HEK293 (cell line): ENCODE measurements around the gene HOXD12.

Source experiments
- SP2 ChIP-seq: fragments of 450-650 bp; formaldehyde crosslinking; IDR thresholded peaks from 2 replicates; pipeline ENCODE4 v1.5.1; 2016; ENCODE audit warnings: missing biosample characterization, missing genetic modification characterization
- ZBTB20 ChIP-seq: fragments of 450-650 bp; formaldehyde crosslinking; IDR thresholded peaks from 2 replicates; pipeline ENCODE4 v1.5.1; 2016; ENCODE audit warnings: missing biosample characterization, missing genetic modification characterization
- ZBTB21 ChIP-seq: fragments of 450-650 bp; formaldehyde crosslinking; IDR thresholded peaks from 2 replicates; pipeline ENCODE4 v1.5.1; 2017; ENCODE audit warnings: missing biosample characterization, missing genetic modification characterization
- ZBTB7A ChIP-seq: fragments of 450-650 bp; formaldehyde crosslinking; IDR thresholded peaks from 2 replicates; pipeline ENCODE4 v1.5.1; 2016; ENCODE audit warnings: low read depth, missing biosample characterization, missing genetic modification characterization
- ZFP41 ChIP-seq: fragments of 450-650 bp; formaldehyde crosslinking; IDR thresholded peaks from 2 replicates; pipeline ENCODE4 v1.5.1; 2016; ENCODE audit warnings: missing biosample characterization, missing genetic modification characterization, borderline replicate concordance
- ZNF24 ChIP-seq: fragments of 450-650 bp; formaldehyde crosslinking; IDR thresholded peaks from 2 replicates; pipeline ENCODE4 v1.5.1; 2016; ENCODE audit warnings: missing biosample characterization, missing genetic modification characterization
- ZNF433 ChIP-seq: fragments of 450-650 bp; formaldehyde crosslinking; IDR thresholded peaks from 2 replicates; pipeline ENCODE4 v1.5.1; 2016; ENCODE audit warnings: missing biosample characterization, missing genetic modification characterization, low read depth
- ZNF555 ChIP-seq: fragments of 450-650 bp; formaldehyde crosslinking; conservative IDR thresholded peaks from 2 replicates; pipeline ENCODE4 v1.5.1; 2017; ENCODE audit warnings: missing biosample characterization, mild to moderate bottlenecking, missing genetic modification characterization, inconsistent platforms
- TF ChIP-seq, protein P1 (sequence below): fragments of 450-650 bp; formaldehyde crosslinking; IDR thresholded peaks from 2 replicates; pipeline ENCODE4 v1.5.1; 2016; ENCODE audit warnings: missing biosample characterization, missing genetic modification characterization
- TF ChIP-seq, protein P2 (sequence below): fragments of 450-650 bp; IDR thresholded peaks from 2 replicates; pipeline ENCODE4 v1.5.1; 2018; ENCODE audit warnings: missing biosample characterization, missing genetic modification characterization
- TF ChIP-seq, protein P3 (sequence below): fragments of 450-650 bp; formaldehyde crosslinking; IDR thresholded peaks from 2 replicates; pipeline ENCODE4 v1.5.1; 2016; ENCODE audit warnings: missing biosample characterization, missing genetic modification characterization
- TF ChIP-seq, protein P4 (sequence below): fragments of 450-650 bp; formaldehyde crosslinking; IDR thresholded peaks from 2 replicates; pipeline ENCODE4 v1.5.1; 2017; ENCODE audit warnings: missing biosample characterization, missing genetic modification characterization

DNA sequence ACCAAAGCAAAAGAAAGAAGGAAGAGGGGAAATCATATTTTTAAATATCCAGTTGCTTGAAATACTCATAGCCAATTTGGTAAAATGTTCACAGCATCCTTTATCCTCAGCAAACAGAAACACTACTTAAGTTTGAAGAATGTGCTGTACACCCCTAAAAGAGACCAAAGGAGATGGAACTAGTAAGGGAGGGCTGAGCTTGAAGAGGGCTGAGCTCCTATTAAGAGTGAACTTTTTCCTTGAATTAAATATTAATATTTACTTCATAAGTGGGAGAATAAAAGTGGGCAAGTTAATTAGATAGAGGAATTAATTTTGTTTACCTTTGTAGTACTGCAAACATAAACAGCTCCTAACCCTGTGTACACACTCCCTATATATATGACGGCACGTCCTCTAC lies 22.8 kb upstream of the HOXD12 start:
- no peak for TF ChIP-seq SP2 (tag by site-specific recombination)
- TF ChIP-seq, protein P1, sequence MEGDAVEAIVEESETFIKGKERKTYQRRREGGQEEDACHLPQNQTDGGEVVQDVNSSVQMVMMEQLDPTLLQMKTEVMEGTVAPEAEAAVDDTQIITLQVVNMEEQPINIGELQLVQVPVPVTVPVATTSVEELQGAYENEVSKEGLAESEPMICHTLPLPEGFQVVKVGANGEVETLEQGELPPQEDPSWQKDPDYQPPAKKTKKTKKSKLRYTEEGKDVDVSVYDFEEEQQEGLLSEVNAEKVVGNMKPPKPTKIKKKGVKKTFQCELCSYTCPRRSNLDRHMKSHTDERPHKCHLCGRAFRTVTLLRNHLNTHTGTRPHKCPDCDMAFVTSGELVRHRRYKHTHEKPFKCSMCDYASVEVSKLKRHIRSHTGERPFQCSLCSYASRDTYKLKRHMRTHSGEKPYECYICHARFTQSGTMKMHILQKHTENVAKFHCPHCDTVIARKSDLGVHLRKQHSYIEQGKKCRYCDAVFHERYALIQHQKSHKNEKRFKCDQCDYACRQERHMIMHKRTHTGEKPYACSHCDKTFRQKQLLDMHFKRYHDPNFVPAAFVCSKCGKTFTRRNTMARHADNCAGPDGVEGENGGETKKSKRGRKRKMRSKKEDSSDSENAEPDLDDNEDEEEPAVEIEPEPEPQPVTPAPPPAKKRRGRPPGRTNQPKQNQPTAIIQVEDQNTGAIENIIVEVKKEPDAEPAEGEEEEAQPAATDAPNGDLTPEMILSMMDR = no peak
- TF ChIP-seq, protein P2, sequence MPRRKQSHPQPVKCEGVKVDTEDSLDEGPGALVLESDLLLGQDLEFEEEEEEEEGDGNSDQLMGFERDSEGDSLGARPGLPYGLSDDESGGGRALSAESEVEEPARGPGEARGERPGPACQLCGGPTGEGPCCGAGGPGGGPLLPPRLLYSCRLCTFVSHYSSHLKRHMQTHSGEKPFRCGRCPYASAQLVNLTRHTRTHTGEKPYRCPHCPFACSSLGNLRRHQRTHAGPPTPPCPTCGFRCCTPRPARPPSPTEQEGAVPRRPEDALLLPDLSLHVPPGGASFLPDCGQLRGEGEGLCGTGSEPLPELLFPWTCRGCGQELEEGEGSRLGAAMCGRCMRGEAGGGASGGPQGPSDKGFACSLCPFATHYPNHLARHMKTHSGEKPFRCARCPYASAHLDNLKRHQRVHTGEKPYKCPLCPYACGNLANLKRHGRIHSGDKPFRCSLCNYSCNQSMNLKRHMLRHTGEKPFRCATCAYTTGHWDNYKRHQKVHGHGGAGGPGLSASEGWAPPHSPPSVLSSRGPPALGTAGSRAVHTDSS = no peak
- TF ChIP-seq, protein P3, sequence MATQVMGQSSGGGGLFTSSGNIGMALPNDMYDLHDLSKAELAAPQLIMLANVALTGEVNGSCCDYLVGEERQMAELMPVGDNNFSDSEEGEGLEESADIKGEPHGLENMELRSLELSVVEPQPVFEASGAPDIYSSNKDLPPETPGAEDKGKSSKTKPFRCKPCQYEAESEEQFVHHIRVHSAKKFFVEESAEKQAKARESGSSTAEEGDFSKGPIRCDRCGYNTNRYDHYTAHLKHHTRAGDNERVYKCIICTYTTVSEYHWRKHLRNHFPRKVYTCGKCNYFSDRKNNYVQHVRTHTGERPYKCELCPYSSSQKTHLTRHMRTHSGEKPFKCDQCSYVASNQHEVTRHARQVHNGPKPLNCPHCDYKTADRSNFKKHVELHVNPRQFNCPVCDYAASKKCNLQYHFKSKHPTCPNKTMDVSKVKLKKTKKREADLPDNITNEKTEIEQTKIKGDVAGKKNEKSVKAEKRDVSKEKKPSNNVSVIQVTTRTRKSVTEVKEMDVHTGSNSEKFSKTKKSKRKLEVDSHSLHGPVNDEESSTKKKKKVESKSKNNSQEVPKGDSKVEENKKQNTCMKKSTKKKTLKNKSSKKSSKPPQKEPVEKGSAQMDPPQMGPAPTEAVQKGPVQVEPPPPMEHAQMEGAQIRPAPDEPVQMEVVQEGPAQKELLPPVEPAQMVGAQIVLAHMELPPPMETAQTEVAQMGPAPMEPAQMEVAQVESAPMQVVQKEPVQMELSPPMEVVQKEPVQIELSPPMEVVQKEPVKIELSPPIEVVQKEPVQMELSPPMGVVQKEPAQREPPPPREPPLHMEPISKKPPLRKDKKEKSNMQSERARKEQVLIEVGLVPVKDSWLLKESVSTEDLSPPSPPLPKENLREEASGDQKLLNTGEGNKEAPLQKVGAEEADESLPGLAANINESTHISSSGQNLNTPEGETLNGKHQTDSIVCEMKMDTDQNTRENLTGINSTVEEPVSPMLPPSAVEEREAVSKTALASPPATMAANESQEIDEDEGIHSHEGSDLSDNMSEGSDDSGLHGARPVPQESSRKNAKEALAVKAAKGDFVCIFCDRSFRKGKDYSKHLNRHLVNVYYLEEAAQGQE = no peak
- no peak for TF ChIP-seq ZBTB7A (tag by site-specific recombination)
- no peak for TF ChIP-seq ZBTB20
- TF ChIP-seq, protein P4, sequence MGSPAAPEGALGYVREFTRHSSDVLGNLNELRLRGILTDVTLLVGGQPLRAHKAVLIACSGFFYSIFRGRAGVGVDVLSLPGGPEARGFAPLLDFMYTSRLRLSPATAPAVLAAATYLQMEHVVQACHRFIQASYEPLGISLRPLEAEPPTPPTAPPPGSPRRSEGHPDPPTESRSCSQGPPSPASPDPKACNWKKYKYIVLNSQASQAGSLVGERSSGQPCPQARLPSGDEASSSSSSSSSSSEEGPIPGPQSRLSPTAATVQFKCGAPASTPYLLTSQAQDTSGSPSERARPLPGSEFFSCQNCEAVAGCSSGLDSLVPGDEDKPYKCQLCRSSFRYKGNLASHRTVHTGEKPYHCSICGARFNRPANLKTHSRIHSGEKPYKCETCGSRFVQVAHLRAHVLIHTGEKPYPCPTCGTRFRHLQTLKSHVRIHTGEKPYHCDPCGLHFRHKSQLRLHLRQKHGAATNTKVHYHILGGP (tag by site-specific recombination) = no peak
- no peak for TF ChIP-seq ZNF555
- no peak for TF ChIP-seq ZBTB21 (tag by site-specific recombination)
- TF ChIP-seq ZFP41 (tag by site-specific recombination) = no peak
- TF ChIP-seq ZNF433 (tag by site-specific recombination) = no peak
- TF ChIP-seq ZNF24 (tag by site-specific recombination) = no peak
